Measurements from ENCODE around the gene SLC26A4.

DNA sequence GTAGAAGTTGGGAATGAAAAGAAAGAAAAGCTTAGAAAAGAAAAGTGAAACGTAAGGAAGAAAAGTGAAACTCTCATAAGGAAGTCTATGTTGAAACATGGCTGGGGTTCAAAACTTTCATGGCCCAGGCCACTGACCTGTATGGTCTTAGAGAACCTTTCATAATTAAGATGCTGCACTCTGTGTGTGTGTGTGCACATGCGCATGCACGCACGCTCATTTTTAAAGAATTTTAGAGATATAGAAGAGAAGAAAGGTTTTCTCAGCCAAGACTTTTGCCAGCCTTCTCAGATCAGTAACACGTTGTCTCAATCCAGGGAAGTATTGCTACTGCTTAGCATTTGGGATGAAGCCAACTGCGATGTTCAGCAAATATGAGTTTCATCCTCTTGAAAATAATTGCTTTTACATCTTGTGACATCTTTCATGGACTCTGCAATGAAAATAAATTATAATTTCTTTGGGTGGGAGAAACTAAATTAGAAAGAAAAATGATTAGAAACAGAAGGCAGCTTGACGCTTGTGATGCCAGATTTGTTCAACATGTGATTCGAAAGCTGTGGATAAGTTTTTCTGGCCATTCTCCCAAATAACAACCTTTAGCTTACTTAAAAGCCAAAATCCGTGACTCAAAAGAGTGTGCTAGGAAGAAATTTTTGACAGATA is 16.2 kb upstream of the SLC26A4 start:
- TF ChIP-seq EZH2 (IDR thresholded peaks at IDR 0.05; ENCODE audit: borderline replicate concordance, low read depth, low read length, severe bottlenecking), result no peak
- TF ChIP-seq, protein P1, sequence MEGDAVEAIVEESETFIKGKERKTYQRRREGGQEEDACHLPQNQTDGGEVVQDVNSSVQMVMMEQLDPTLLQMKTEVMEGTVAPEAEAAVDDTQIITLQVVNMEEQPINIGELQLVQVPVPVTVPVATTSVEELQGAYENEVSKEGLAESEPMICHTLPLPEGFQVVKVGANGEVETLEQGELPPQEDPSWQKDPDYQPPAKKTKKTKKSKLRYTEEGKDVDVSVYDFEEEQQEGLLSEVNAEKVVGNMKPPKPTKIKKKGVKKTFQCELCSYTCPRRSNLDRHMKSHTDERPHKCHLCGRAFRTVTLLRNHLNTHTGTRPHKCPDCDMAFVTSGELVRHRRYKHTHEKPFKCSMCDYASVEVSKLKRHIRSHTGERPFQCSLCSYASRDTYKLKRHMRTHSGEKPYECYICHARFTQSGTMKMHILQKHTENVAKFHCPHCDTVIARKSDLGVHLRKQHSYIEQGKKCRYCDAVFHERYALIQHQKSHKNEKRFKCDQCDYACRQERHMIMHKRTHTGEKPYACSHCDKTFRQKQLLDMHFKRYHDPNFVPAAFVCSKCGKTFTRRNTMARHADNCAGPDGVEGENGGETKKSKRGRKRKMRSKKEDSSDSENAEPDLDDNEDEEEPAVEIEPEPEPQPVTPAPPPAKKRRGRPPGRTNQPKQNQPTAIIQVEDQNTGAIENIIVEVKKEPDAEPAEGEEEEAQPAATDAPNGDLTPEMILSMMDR (IDR thresholded peaks at IDR 0.05; ENCODE audit: borderline replicate concordance, extremely low read depth, low read length, poor library complexity, severe bottlenecking), result no peak
